Spleen (tissue), 7 donors: ENCODE results near the gene CRYBB2.

ENCODE experiments used
- CTCF ChIP-seq, 11 experiments: fragments of 200-600 bp in 7 of 11; fragments of 450-650 bp in 4 of 11; sonication (generic) in 4 of 11; IDR thresholded peaks in 8 of 11; conservative IDR thresholded peaks in 3 of 11; 1 replicate in 7 of 11; 2 replicates in 4 of 11; pipeline versions ENCODE4 v1.4.0 to v1.8.0; 2016 to 2021; ENCODE audit warnings: antibody characterized with exemption in 11 of 11, inconsistent platforms in 4 of 11, mild to moderate bottlenecking in 1 of 11
- POLR2A ChIP-seq, 3 donors: fragments of 450-650 bp; IDR thresholded peaks; one replicate each; pipeline ENCODE4 v1.5.1; 2017; ENCODE audit warnings: antibody characterized with exemption in 3 of 3, mild to moderate bottlenecking in 1 of 3
- POLR2AphosphoS5 ChIP-seq, 3 donors: sonication (generic); formaldehyde crosslinking; IDR thresholded peaks; one replicate each; pipeline ENCODE4 v1.5.1; 2017; ENCODE audit warnings: antibody characterized with exemption in 3 of 3
- donor health status: DM: no; HTN: no; CAD: no; lungs with moderate emphysema.
- donor health status: DM: no; HTN: no; CAD: no.
- donor health status: DM: no; HTN: no; CAD: no.

DNA sequence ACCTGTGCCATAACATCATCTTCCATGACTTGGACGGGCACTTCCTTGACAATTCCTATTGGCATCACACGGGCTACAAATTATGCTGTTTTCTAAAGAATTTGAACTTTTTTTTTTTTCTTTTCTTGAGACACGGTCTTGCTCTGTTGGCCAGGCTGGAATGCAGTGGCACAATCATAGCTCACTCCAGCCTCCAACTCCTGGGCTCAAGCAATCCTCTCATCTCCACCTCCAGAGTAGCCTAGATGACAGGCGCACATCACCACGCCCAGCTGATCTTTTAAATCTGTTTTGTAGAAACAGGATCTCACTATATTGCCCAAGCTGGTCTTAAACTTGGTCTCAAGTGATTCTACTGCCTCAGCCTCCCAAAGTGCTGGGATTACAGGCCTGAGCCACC, 23.1 kb upstream of the CRYBB2 start:
- TF ChIP-seq CTCF (IDR thresholded peaks at IDR 0.05 in 8 of 11, conservative IDR thresholded peaks at IDR 0.05 in 3 of 11) (no peak), POLR2A (IDR thresholded peaks at IDR 0.05) (no peak), POLR2AphosphoS5 (IDR thresholded peaks at IDR 0.05) (no peak)
